Measurements from ENCODE around the gene SDHAF2. TPM values are rescaled to one million over a fixed set of nuclear protein-coding genes. Genes with fewer than 3 reads are reported as not detected.

Gene SDHAF2
- total and polyA plus RNA-seq, 2 of the 4 experiments (the other 2 are of a cell fraction) = 50.4 to 91.1 TPM

GRCh38 chr11:61486011-61486620, 56.2 kb downstream of the SDHAF2 start:
- no peak overlapping the region for H3K4me3 ChIP-seq (ENCODE audit: insufficient read depth, low read depth, low read length)
- no peaks in the 10 kb centered on the region for H3K9me3 ChIP-seq (ENCODE audit: control insufficient read depth, insufficient read depth, low read length)
- no TSS peak for BruUV-seq (replicated peaks)
- peaks cover 16% of the 10 kb centered on the region; the same call in 1 of the 2 replicates for H3K27me3 ChIP-seq (ENCODE audit: control insufficient read depth, insufficient read depth, low read length)
- H3K18ac ChIP-seq (ENCODE audit: low read depth, low read length) = no peak overlapping the region
- TF ChIP-seq NFE2L2 (IDR thresholded peaks at IDR 0.05; ENCODE audit: low read depth, low read length) (no peak), SMC3 (IDR thresholded peaks at IDR 0.05; ENCODE audit: low read depth, low read length) (no peak), MAFK (IDR thresholded peaks at IDR 0.05; ENCODE audit: low read depth, low read length) (no peak), CEBPB (IDR thresholded peaks at IDR 0.05; ENCODE audit: low read depth, low read length) (no peak), BHLHE40 (IDR thresholded peaks at IDR 0.05; ENCODE audit: low read depth, low read length) (no peak), RFX5 (IDR thresholded peaks at IDR 0.05; ENCODE audit: low read depth, low read length) (no peak), POLR2A (IDR thresholded peaks at IDR 0.05; ENCODE audit: low read depth, low read length) (no peak), MXI1 (IDR thresholded peaks at IDR 0.05; ENCODE audit: borderline replicate concordance, low read depth, low read length) (no peak), CHD1 (IDR thresholded peaks at IDR 0.05; ENCODE audit: low read depth, low read length) (no peak), RAD21 (IDR thresholded peaks at IDR 0.05; ENCODE audit: low read length) (no peak), MAZ (IDR thresholded peaks at IDR 0.05; ENCODE audit: borderline replicate concordance, low read depth, low read length) (no peak)
- TF ChIP-seq, protein P1, sequence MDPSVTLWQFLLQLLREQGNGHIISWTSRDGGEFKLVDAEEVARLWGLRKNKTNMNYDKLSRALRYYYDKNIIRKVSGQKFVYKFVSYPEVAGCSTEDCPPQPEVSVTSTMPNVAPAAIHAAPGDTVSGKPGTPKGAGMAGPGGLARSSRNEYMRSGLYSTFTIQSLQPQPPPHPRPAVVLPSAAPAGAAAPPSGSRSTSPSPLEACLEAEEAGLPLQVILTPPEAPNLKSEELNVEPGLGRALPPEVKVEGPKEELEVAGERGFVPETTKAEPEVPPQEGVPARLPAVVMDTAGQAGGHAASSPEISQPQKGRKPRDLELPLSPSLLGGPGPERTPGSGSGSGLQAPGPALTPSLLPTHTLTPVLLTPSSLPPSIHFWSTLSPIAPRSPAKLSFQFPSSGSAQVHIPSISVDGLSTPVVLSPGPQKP (IDR thresholded peaks at IDR 0.05; ENCODE audit: borderline replicate concordance, low read depth, low read length) = no peak
- TF ChIP-seq, protein P2, sequence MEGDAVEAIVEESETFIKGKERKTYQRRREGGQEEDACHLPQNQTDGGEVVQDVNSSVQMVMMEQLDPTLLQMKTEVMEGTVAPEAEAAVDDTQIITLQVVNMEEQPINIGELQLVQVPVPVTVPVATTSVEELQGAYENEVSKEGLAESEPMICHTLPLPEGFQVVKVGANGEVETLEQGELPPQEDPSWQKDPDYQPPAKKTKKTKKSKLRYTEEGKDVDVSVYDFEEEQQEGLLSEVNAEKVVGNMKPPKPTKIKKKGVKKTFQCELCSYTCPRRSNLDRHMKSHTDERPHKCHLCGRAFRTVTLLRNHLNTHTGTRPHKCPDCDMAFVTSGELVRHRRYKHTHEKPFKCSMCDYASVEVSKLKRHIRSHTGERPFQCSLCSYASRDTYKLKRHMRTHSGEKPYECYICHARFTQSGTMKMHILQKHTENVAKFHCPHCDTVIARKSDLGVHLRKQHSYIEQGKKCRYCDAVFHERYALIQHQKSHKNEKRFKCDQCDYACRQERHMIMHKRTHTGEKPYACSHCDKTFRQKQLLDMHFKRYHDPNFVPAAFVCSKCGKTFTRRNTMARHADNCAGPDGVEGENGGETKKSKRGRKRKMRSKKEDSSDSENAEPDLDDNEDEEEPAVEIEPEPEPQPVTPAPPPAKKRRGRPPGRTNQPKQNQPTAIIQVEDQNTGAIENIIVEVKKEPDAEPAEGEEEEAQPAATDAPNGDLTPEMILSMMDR (conservative IDR thresholded peaks at IDR 0.05; ENCODE audit: low read depth, low read length) = no peak
- H3K36me3 ChIP-seq (ENCODE audit: control insufficient read depth, insufficient read depth, low read length) = no peaks in the 10 kb centered on the region
- no peak for DNase-seq
- H3K9ac ChIP-seq (ENCODE audit: low read depth, low read length) = no peak overlapping the region
- ChIA-PET POLR2A (ENCODE audit: unreplicated experiment) (no interaction called here), CTCF (interaction anchor here (1.1 kb wide), 1 partner anchor 31 kb away, joined by 3 read pairs; no protein-coding TSS in a partner anchor)
- in situ Hi-C loops (cut with MboI; ENCODE audit: low sequenced_read_pairs) = no loop called here
- 90% methylated on average over 2 of the region's 6 CpGs; no CpG with 5 or more reads in 1 of the 2 experiments for WGBS, 2 experiments (ENCODE audit: extremely low coverage in 2 of 2, insufficient read length in 1 of 2)
- no peaks in the 10 kb centered on the region for H4K20me1 ChIP-seq (ENCODE audit: insufficient read depth, low read length)
- ATAC-seq (ENCODE audit: low read depth) = no peak
- H4K5ac ChIP-seq (ENCODE audit: low read depth, low read length) = no peak overlapping the region
- H3K4me2 ChIP-seq (ENCODE audit: low read depth, low read length) = no peak overlapping the region
- H3K4me1 ChIP-seq (ENCODE audit: control insufficient read depth, insufficient read depth, low read length) = peaks cover 22% of the 10 kb centered on the region
- 0 out of 2 replicates have a peak, but pooled peaks cover 4% of the 10 kb centered on the region for H3K9me1 ChIP-seq (ENCODE audit: insufficient read depth, low read length)
- dilution Hi-C loops (cut with HindIII; ENCODE audit: low sequenced_read_pairs, unreplicated experiment) = no loop called here
- H2BK5ac ChIP-seq (ENCODE audit: low read depth, low read length, poor library complexity, severe bottlenecking) = no peak overlapping the region
- intact Hi-C loops (cut with micrococcal nuclease) = no loop called here
- no peak overlapping the region for H3K14ac ChIP-seq (replicated peaks; ENCODE audit: low read depth, low read length)
- no peak overlapping the region for H2AK5ac ChIP-seq (ENCODE audit: low read depth, low read length)
- no peak overlapping the region for H2BK120ac ChIP-seq (ENCODE audit: low read depth, low read length)
- H3K27ac ChIP-seq (ENCODE audit: insufficient read depth, low read length) = no peak overlapping the region
- H4K8ac ChIP-seq (ENCODE audit: low read depth in 2 of 2, low read length in 2 of 2) = no peak overlapping the region
- no peak overlapping the region for H3K56ac ChIP-seq (ENCODE audit: extremely low read depth, insufficient read depth, low read length)
- H2BK15ac ChIP-seq (ENCODE audit: low read depth, low read length) = no peak overlapping the region
- no peak overlapping the region for H4K91ac ChIP-seq (ENCODE audit: insufficient read depth, low read depth, low read length)
- no peak overlapping the region for H3K23ac ChIP-seq (ENCODE audit: low read depth, low read length)
- H2AFZ ChIP-seq (replicated peaks; ENCODE audit: low read length, poor library complexity) = no peak overlapping the region
- H2AK9ac ChIP-seq (replicated peaks; ENCODE audit: low read depth, low read length, poor library complexity) = no peak overlapping the region
- no peaks in the 10 kb centered on the region for H3K79me1 ChIP-seq (ENCODE audit: low read depth in 1 of 2, low read length in 2 of 2)
- no peak overlapping the region for H3K4ac ChIP-seq (ENCODE audit: low read depth, low read length)
- H2BK20ac ChIP-seq (ENCODE audit: low read depth, low read length) = no peak overlapping the region
